NCI-H510A treated with DMSO at 0.1 percent for 48 hours (cell line): ENCODE data around the gene OTUD6A.

Experiments
- DNase-seq: peaks from one replicate; lab custom pipeline; 2025; lab: John Stamatoyannopoulos, UW

Gene OTUD6A, protein sequence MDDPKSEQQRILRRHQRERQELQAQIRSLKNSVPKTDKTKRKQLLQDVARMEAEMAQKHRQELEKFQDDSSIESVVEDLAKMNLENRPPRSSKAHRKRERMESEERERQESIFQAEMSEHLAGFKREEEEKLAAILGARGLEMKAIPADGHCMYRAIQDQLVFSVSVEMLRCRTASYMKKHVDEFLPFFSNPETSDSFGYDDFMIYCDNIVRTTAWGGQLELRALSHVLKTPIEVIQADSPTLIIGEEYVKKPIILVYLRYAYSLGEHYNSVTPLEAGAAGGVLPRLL

DNA sequence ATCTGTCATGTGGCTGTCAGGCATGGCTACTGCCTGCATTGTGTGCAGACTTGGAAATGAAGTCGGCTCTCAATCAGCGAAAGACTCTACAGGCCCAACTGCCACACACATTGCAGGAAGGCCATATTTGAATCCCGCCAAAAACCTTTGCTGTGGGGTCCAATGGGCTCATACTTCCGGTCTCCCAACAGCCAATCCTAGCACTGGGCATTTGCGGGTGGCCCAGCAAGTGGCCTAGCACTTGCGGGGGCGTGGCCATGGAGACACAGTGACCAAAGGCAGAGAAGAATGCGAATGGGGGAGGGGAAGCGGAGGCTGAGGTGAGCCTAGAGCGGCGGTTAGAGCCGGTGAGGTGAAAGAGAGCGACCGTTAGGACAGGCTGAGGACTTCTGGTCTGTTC, at the start of gene OTUD6A:
Gene OTUD6A, plus strand, starts transcription at position 382 of the 400 bp plus-strand sequence. CDS start 68 bp downstream, outside the sequence.
- no peak for DNase-seq

GRCh38 chrX:70012756-70013155, 49.5 kb upstream of the OTUD6A start:
- DNase-seq, result no peak

DNA sequence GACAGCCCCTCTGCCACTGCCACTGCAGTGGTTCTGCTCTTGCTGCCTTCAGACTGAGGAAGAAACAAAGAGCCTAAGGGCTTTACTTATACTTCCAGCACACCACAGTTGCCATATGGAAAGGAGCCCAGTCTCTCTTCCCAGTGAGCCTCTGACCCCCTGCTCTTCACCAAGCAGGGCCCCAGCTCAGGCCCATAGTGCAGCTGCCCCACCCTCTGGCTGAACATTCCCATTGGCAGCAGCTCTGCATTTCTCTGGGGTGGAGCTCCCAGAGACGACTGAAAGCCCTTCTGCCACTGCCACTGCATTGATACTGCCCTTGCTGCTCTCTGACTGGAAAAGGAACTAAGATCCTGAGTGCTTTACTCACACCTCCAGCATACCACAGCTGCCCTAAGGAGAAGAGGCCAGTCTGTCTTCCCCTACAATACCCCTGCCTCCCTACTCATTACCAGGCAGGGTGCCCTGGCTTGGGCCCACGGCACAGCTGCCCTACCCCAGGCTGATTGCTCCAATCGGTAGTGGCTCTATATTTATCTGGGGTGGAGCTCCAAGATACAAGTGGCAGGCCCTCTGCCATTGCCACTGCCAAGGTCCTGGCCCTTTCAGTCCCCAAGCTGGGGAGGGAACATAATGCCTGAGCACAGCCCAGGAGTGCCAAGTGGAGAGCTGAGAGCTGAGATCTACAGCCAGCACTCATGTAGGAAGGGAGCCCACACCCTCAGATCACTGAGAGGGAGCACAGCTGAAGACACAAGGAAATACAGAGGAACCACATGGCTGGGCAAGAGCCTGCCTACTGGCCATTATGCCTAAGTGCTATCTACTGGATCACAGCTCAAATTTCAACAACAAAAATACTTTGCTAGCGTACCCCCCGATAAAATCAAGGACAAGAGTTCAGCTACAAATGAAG, 48.5 kb upstream of the OTUD6A start:
- DNase-seq, result no peak

DNA sequence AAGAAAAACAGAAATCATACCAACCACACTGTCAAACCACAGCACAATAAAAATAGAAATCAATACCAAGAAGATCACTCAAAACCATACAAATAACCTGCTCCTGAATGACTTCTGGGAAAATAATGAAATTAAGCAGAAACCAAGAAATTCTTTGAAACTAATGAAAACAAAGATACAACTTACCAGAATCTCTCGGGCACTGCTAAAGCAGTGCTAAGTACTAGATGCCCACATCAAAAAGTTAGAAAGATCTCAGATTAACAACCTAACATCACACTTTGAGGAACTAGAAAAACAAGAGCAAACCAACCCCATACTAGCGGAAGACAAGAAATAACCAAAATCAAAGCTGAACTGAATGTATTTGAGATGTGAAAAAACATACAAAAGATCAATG, 45.7 kb upstream of the OTUD6A start:
- no peak for DNase-seq

- no peak for DNase-seq
Observed at GRCh38 chrX:70022616-70023015, 39.6 kb upstream of the OTUD6A start.

DNA sequence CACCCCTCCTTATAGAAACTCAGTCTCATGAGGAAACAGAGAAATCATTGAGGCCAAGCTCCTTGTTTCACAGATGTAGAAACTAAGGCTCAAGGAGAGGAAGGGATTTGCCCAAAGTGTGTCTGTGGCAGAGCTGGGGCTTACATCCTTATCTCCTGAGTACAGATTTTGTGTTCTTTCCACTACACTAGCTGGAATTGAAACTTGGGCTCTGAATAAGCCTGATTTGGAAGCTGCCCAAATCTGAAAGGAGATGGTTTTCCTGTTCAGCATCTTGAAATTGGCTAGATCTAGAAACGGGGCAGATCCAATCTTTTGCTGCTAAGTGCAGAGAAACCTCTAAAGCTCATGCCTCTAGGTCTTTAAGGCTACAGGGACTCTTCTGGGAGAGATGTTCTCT, 36.8 kb upstream of the OTUD6A start:
- DNase-seq, result no peak

GRCh38 chrX:70026112-70026850, 36.0 kb upstream of the OTUD6A start:
- no peak for DNase-seq

- no peak for DNase-seq
Observed at GRCh38 chrX:70026851-70027200, 35.4 kb upstream of the OTUD6A start.

GRCh38 chrX:70029863-70030262, 32.4 kb upstream of the OTUD6A start:
- DNase-seq, result no peak

DNA sequence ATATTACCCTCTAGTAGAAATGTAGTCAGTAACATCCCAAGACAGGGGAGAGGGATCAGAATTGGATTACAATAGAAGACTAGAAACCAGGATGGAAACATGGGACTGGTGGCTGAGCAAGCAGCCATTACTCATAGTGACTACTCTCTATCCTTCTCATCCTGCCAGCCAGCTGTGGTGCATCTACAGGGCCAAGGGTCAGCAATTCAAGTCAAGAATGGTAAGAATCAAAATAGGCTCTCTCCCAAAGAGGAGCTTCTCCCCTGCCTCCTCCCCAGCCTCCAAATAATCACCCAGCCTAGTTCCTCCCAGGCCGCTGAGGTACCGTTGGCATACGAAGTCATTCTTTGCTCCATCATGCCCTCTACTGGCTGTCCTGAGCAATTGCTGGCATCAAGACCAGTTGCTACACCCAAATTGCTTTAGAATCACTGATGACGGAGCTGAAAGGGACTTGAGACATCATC, 31.9 kb upstream of the OTUD6A start:
- DNase-seq, result peak; percentile 69

- DNase-seq, result no peak
Observed at GRCh38 chrX:70032792-70033191, 29.5 kb upstream of the OTUD6A start.

- peak; percentile 6 for DNase-seq
Observed at GRCh38 chrX:70033348-70034051, 28.8 kb upstream of the OTUD6A start.

- no peak for DNase-seq
Observed at GRCh38 chrX:70034646-70035045, 27.6 kb upstream of the OTUD6A start.

DNA sequence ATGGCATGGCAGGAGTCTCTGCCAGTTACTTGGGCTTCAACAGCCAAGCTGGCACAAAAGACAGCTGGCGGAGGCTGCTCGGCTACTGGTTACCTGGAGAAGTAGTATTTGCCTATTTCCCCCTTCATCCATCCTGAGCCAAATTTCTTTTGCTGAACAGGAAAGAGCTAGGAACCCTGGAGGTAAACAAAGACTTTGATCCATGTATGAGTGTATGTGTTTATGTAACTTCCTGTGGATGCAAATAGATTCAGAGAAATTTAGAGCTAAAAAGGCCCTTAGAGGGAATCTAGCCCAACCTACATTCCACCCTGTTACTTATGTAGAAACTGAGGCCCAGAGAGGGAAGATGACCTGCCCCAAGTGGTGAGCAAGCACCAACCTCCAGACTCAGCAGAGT, 23.7 kb upstream of the OTUD6A start:
- DNase-seq, result no peak

GRCh38 chrX:70038951-70039350, 23.3 kb upstream of the OTUD6A start:
- no peak for DNase-seq

DNA sequence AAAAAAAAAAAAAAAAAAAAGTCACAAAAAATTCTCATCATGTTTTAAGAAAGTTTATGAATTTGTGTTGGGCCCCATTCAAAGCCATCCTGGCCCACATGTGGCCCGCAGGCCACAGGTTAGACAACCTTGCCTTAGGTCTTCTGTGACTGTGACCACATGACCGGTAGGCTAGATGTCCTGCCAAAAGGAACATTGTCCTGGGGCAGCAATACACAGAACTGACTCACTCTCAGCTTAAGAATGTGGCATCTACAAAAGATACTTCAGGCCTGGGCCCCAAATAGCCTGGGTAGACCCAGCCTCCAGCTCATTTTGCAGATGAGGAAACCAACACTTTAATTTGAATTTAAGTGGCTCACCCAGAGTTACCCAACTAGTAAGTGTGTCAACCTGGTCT, 22.5 kb upstream of the OTUD6A start:
- DNase-seq, result no peak

GRCh38 chrX:70041993-70042392, 20.3 kb upstream of the OTUD6A start:
- no peak for DNase-seq

- DNase-seq, result no peak
Observed at GRCh38 chrX:70042399-70043371, 19.6 kb upstream of the OTUD6A start.

GRCh38 chrX:70043685-70044084, 18.6 kb upstream of the OTUD6A start:
- no peak for DNase-seq

DNA sequence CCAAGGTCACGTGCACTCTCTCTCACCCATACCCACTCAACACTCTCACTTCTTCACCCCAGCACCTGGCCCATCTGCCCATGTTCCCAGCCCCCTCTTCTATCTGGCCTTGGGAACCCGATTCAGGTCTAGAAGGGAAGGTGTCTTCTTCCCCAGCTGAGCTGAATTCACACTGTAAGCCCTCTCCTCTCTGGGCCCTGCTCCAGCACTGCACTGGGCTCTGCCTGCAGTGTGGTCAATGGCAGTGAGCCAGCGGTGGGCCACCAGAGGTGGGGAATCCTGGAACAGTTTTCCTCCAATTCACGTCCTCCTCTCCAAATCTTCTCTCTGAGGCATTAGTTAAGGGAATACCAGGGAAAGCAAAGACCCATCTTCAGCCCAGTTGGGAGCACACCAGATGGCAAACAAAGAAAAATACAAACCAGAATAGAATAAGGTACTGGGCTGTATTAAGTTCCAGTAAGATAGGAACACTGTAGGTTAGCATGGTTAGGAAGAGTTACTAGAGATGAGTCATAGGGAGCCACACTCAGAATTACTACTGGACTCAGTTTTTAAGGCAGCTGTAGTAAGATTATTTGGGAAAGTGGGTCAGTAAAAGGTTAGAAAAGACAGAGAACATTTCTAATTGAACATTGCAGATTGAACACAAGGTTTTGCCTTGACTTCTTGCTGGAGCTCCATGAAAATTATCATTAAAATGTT, 17.6 kb upstream of the OTUD6A start:
- no peak for DNase-seq
